Measurements from ENCODE around the gene KRTCAP2. TPM values are rescaled to one million over a fixed set of nuclear protein-coding genes. Genes with fewer than 3 reads are reported as not detected.
"Not testable (repeated sequence)": the region's sequence is repeated elsewhere in the genome, so short reads cannot be mapped to it uniquely, and the experiment has no call there.

Gene KRTCAP2
- total RNA-seq, 1 donor: 100 TPM

DNA sequence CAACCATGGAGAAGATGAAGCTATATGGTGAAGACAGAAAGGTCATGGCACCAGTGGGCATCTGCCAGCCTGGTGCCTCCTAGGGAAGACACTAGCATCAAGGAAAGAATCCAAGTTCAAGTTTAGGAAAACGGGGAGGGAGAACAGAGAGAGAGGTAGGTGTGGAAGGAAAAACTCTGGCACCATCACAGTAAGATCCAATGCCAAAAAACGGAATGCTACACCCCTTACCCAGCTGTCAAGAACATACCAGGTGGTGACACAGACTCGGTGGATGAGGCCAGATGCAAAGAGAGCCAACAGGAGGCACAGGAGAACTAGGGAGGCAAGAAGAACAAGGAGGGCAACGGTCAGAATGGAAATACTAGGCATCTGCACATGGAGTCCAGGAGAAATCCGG, 3.6 kb downstream of the KRTCAP2 start:
- no peak for TF ChIP-seq CTCF (IDR thresholded peaks at IDR 0.05; ENCODE audit: insufficient read depth, low read length)
- DNase-seq (ENCODE audit: low read depth): no peak
- no peak overlapping the region for H3K4me3 ChIP-seq (ENCODE audit: low read depth, low read length)

GRCh38 chr1:155168456-155169210, 4.5 kb downstream of the KRTCAP2 start:
- no peak for TF ChIP-seq CTCF (IDR thresholded peaks at IDR 0.05; ENCODE audit: insufficient read depth, low read length)
- no peak for DNase-seq (ENCODE audit: low read depth)
- H3K4me3 ChIP-seq (ENCODE audit: low read depth, low read length): no peak overlapping the region

GRCh38 chr1:155168105-155168445, 5.0 kb downstream of the KRTCAP2 start:
- not testable (repeated sequence) for H3K4me3 ChIP-seq (ENCODE audit: low read depth, low read length); DNase-seq (ENCODE audit: low read depth)

DNA sequence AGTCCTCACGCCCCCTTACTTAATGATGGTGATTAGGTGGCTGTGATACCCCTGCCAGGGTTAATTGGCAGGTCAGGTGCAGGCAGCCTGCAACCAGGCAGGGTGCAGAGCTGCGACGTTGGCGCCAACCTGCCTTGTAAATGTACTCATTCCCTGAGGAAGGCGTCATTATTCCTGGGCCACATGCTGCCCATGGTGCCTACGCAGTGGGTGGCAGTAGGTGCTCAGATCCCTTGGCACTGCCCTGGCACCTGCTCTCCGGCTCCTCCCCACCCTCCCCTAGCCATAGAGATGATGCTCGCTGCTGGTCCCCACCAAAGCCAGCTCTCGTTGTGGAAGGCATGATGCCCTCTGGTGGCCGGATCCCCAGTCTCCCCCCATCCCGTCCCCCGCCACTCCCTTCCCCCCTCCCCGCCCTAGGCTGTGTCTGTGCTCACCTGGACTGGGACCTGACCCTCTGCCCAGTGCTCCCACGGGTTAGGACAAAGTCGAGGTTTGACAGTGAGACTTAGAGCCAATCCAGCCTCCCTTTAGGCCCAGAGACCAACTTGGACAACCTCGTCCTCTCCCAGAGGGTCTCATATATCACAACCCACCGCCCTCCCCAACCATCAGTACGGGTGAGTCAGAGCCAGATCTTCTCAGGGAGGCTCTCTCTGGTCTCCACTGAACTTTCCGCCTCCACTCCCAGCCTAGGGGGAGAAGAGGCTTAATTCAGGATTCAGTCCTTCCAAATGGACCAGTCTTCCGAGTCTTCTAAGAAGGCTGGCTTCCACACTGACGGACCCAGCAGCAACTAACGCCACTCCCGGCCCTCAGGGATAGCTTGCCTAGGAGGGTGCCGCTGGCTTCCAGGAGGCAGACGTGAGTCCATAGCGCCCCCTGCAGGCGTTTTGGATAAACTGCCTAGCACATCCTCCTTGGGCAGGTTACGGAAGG, 5.7 kb downstream of the KRTCAP2 start:
- no peak overlapping the region for H3K4me3 ChIP-seq (ENCODE audit: low read depth, low read length)
- peak; percentile 85 for DNase-seq (ENCODE audit: low read depth)
- TF ChIP-seq CTCF (IDR thresholded peaks at IDR 0.05; ENCODE audit: insufficient read depth, low read length): peak; percentile 88

- DNase-seq (ENCODE audit: low read depth): no peak
- no peak overlapping the region for H3K4me3 ChIP-seq (ENCODE audit: low read depth, low read length)
- TF ChIP-seq CTCF (IDR thresholded peaks at IDR 0.05; ENCODE audit: insufficient read depth, low read length): no peak
Measured at GRCh38 chr1:155166471-155167165, 6.5 kb downstream of the KRTCAP2 start.

DNA sequence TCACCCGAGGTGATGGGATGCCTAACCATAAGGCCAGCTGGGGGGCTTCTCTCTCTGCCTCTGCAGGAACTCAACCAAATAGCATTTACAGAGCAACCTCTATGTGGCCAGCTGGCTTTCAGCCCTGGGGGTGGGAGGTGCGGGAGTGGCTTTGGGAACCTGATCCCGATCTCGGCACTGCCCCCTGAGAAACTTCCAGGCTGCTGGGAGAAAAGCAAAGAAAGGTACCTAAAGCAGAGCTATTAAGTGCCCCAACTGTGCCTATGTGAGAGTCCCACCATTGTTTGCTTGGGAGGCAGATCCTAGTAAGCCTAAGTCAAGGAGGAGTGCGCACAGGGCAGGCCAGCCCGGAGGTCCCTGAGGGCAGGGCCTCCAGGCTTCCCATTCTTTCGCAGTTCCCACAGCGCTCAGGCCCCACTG, 7.0 kb downstream of the KRTCAP2 start:
- no peak overlapping the region for H3K4me3 ChIP-seq (ENCODE audit: low read depth, low read length)
- no peak for TF ChIP-seq CTCF (IDR thresholded peaks at IDR 0.05; ENCODE audit: insufficient read depth, low read length)
- no peak for DNase-seq (ENCODE audit: low read depth)

DNA sequence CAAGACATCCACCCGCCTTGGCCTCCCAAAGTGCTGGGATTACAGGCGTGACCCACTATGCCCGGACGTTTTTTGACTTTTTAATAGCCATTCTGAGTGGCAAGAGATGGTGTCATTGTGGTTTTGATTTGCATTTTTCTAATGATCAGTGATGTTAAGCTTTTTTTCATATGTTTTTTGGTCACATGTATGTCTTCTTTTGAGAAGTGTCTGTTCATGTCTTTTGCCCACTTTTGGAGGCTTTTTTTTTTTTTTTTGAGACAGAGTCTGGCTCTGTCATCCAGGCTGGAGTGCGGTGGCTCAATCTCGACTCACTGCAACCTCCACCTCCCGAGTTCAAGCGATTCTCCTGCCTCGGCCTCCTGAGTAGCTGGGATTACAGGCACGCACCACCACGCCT, 8.5 kb downstream of the KRTCAP2 start:
- not testable (repeated sequence) for H3K4me3 ChIP-seq (ENCODE audit: low read depth, low read length); DNase-seq (ENCODE audit: low read depth)

DNA sequence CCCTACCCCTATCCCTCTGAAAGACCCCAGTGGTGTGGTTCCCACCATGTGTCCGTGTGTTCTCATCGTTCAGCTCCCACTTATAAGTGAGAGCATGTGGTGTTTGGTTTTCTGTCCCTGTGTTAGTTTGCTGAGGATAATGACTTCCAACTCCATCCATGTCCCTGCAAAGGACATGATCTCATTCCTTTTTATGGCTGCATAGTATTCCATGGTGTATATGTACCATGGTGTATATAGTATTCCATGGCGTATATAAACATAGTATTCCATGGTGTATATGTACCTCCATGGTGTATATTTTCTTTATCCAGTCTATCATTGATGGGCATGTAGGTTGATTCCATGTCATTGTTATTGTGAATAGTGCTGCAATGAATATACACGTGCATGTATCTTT, 9.3 kb downstream of the KRTCAP2 start:
- not testable (repeated sequence) for H3K4me3 ChIP-seq (ENCODE audit: low read depth, low read length); DNase-seq (ENCODE audit: low read depth)

GRCh38 chr1:155162631-155163030, 10.5 kb downstream of the KRTCAP2 start:
- H3K4me3 ChIP-seq (ENCODE audit: low read depth, low read length); DNase-seq (ENCODE audit: low read depth): not testable (repeated sequence)

Measured in fibroblast of the aortic adventitia (primary cell).